GM21423 (cell line): ENCODE data around the gene PPM1G.

Source experiments
- ATAC-seq: cut with Tn5 transposase; IDR thresholded peaks from one replicate; pipeline ENCODE4 v1.9.1; 2021; ENCODE audit warnings: mild to moderate bottlenecking, moderate library complexity; ENCODE audit not compliant: unreplicated experiment

PPM1G gene

DNA sequence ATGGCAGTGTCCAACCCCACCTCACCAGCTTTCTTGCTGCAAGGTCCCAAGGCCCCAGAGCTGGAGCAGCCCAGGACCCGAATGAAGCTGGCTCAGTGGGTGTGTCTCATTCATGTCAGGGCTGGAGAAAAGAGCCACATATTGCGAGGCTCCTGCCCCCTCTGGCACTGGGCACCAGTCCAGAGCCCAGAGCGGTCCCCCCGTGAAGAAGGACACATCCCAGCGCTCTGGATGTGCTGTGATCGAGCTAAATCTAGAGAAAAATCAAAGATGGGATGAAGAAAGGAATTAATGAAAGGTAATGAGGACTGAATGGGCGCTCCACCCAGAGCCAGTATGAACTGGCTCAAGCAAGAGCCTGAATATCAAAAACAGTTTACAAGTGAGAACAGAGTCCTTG, 73.2 kb downstream of the PPM1G start:
- ATAC-seq: no peak

- no peak for ATAC-seq
These were observed 74.1 kb downstream of the PPM1G start for GRCh38 chr2:27335311-27335710.
